Measurements from ENCODE around the gene IRF2BP2. TPM values are rescaled to one million over a fixed set of nuclear protein-coding genes. Genes with fewer than 3 reads are reported as not detected.

IRF2BP2 gene
- total and polyA plus RNA-seq, 2 of the 13 experiments (the other 11 are each of a cell fraction or from before 2014, with no cell fraction given), result 140 to 147 TPM

GRCh38 chr1:234608025-234608910 lies 1.7 kb downstream of the IRF2BP2 start (continued):
- TF ChIP-seq ZNF615 (CRISPR knock-in tag; IDR thresholded peaks at IDR 0.05; ENCODE audit: borderline replicate concordance) (no peak), ZBTB7A (CRISPR knock-in tag; IDR thresholded peaks at IDR 0.05) (no peak), GABPA (IDR thresholded peaks at IDR 0.05; ENCODE audit: low read depth, low read length) (no peak), GABPA (CRISPR knock-in tag; IDR thresholded peaks at IDR 0.05; ENCODE audit: low read depth) (no peak), ARID2 (CRISPR knock-in tag; IDR thresholded peaks at IDR 0.05; ENCODE audit: borderline replicate concordance) (0 out of 2 replicates have a peak, but pooled peaks have one; percentile 72), MIXL1 (CRISPR knock-in tag; IDR thresholded peaks at IDR 0.05) (no peak; the same call in 1 of the 2 replicates), NFATC3 (CRISPR knock-in tag; IDR thresholded peaks at IDR 0.05) (no peak), ZNF720 (CRISPR knock-in tag; IDR thresholded peaks at IDR 0.05) (no peak), ZSCAN21 (CRISPR knock-in tag; IDR thresholded peaks at IDR 0.05; ENCODE audit: borderline replicate concordance) (no peak), ZNF75D (CRISPR knock-in tag; IDR thresholded peaks at IDR 0.05; ENCODE audit: borderline replicate concordance) (no peak), FOXP1 (IDR thresholded peaks at IDR 0.05) (no peak), FOXP1 (CRISPR knock-in tag; IDR thresholded peaks at IDR 0.05) (peak; percentile 65), ARNT (IDR thresholded peaks at IDR 0.05) (no peak), NR1H2 (CRISPR knock-in tag; IDR thresholded peaks at IDR 0.05; ENCODE audit: borderline replicate concordance, low read depth) (no peak), ZNF17 (CRISPR knock-in tag; IDR thresholded peaks at IDR 0.05) (no peak), FOXM1 (CRISPR knock-in tag; IDR thresholded peaks at IDR 0.05) (no peak), ZNF672 (CRISPR knock-in tag; IDR thresholded peaks at IDR 0.05) (no peak), ZNF646 (CRISPR knock-in tag; IDR thresholded peaks at IDR 0.05) (no peak), CBFB (CRISPR knock-in tag; IDR thresholded peaks at IDR 0.05) (no peak; the same call in 1 of the 2 replicates)
- TF ChIP-seq, protein P1, sequence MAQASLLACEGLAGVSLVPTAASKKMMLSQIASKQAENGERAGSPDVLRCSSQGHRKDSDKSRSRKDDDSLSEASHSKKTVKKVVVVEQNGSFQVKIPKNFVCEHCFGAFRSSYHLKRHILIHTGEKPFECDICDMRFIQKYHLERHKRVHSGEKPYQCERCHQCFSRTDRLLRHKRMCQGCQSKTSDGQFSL (CRISPR knock-in tag; IDR thresholded peaks at IDR 0.05), result no peak
- TF ChIP-seq, protein P2, sequence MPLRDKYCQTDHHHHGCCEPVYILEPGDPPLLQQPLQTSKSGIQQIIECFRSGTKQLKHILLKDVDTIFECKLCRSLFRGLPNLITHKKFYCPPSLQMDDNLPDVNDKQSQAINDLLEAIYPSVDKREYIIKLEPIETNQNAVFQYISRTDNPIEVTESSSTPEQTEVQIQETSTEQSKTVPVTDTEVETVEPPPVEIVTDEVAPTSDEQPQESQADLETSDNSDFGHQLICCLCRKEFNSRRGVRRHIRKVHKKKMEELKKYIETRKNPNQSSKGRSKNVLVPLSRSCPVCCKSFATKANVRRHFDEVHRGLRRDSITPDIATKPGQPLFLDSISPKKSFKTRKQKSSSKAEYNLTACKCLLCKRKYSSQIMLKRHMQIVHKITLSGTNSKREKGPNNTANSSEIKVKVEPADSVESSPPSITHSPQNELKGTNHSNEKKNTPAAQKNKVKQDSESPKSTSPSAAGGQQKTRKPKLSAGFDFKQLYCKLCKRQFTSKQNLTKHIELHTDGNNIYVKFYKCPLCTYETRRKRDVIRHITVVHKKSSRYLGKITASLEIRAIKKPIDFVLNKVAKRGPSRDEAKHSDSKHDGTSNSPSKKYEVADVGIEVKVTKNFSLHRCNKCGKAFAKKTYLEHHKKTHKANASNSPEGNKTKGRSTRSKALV (CRISPR knock-in tag; IDR thresholded peaks at IDR 0.05), result 0 out of 2 replicates have a peak, but pooled peaks have one; percentile 19

Data from HepG2 (cell line).